Lower leg skin (tissue), 4 donors: ENCODE measurements around the gene CASTOR1. TPM values are rescaled to one million over a fixed set of nuclear protein-coding genes. Genes with fewer than 3 reads are reported as not detected.
A peak's percentile ranks its signal among the peaks of the same experiment; 100 is the strongest.

Experiments
- DNase-seq, 2 donors: peaks; one replicate each; pipeline ENCODE4 v3.0.0-alpha.2; 2019; ENCODE audit warnings: low spot score in 2 of 2
- H3K4me3 ChIP-seq: fragments of 200-600 bp; sonication (generic); 2 replicates; pipeline ENCODE4 v1.5.1; 2017; ENCODE audit warnings: mild to moderate bottlenecking, low read depth; ENCODE audit not compliant: poor library complexity, severe bottlenecking
- CTCF ChIP-seq, 3 donors: fragments of 450-650 bp; IDR thresholded peaks; one replicate each; pipeline ENCODE4 v1.5.1; 2016; ENCODE audit warnings: antibody characterized with exemption in 3 of 3, mild to moderate bottlenecking in 3 of 3, moderate library complexity in 2 of 3
- POLR2A ChIP-seq, 2 donors: fragments of 450-650 bp; IDR thresholded peaks; one replicate each; pipeline ENCODE4 v1.6.1; 2016 to 2017; ENCODE audit warnings: antibody characterized with exemption in 2 of 2, mild to moderate bottlenecking in 1 of 2, moderate library complexity in 1 of 2
- WGBS, 2 donors: methylation state at CpG; one replicate each; pipeline ENCODE4 v1.1.5; 2018; 5-methylcytosine and 5-hydroxymethylcytosine counted together
- intact Hi-C: fragments of 100-400 bp; cut with DNase I; formaldehyde crosslinking; loops from one replicate; pipeline ENCODE4 v1.15.0; 2023; ENCODE audit warnings: low total_unique reads
- total RNA-seq, 4 donors: library from RNA; depleted of rRNA; stranded (reverse); fragments of >200 nt; gene quantifications; one replicate each; pipeline ENCODE4 v1.1.0, GENCODE V29; 2016

Gene CASTOR1
- total RNA-seq, 4 donors from 2014 or later: 16.3 to 38.1 (median 22.6) TPM

- WGBS, 2 donors: 75 to 78% methylated on average over 1 of the region's 1 CpG
- intact Hi-C loops: no loop called here
- no peak for DNase-seq
- no peak overlapping the region for H3K4me3 ChIP-seq
- TF ChIP-seq POLR2A (IDR thresholded peaks at IDR 0.05) (no peak), CTCF (IDR thresholded peaks at IDR 0.05) (no peak)
These were observed 17.3 kb upstream of the CASTOR1 start for GRCh38 chr22:30306627-30307011.

GRCh38 chr22:30305906-30306626 is 16.8 kb upstream of the CASTOR1 start:
- DNase-seq: no peak
- 34 to 48% methylated on average over 3 of the region's 3 CpGs for WGBS, 2 donors
- TF ChIP-seq CTCF (IDR thresholded peaks at IDR 0.05) (no peak), POLR2A (IDR thresholded peaks at IDR 0.05) (no peak)
- intact Hi-C loops: no loop called here
- H3K4me3 ChIP-seq: no peak overlapping the region

GRCh38 chr22:30305519-30305905 is 16.2 kb upstream of the CASTOR1 start:
- intact Hi-C loops: no loop called here
- TF ChIP-seq CTCF (IDR thresholded peaks at IDR 0.05) (no peak), POLR2A (IDR thresholded peaks at IDR 0.05) (no peak)
- WGBS, 2 donors: 4% methylated on average over 4 of the region's 4 CpGs
- peak; percentile 76 to 92 for DNase-seq
- H3K4me3 ChIP-seq: no peak overlapping the region

GRCh38 chr22:30304495-30305244 is 15.4 kb upstream of the CASTOR1 start:
- WGBS, 2 donors: 21 to 27% methylated on average over 7 of the region's 7 CpGs
- TF ChIP-seq POLR2A (IDR thresholded peaks at IDR 0.05): no peak
- TF ChIP-seq CTCF (IDR thresholded peaks at IDR 0.05): no peak
- intact Hi-C loops: no loop called here
- DNase-seq: no peak
- no peak overlapping the region for H3K4me3 ChIP-seq

- no peak for DNase-seq
These were observed 13.5 kb upstream of the CASTOR1 start for GRCh38 chr22:30302810-30303138.

More at GRCh38 chr22:30302810-30303138, 13.5 kb upstream of the CASTOR1 start:
- intact Hi-C loops: no loop called here
- 38 to 41% methylated on average over 5 of the region's 5 CpGs for WGBS, 2 donors
- TF ChIP-seq POLR2A (IDR thresholded peaks at IDR 0.05) (no peak), CTCF (IDR thresholded peaks at IDR 0.05) (no peak)
- H3K4me3 ChIP-seq: no peak overlapping the region
